HUES64 (cell line): ENCODE measurements around the gene MTA3.
"Not testable (repeated sequence)": the region's sequence is repeated elsewhere in the genome, so short reads cannot be mapped to it uniquely, and the experiment has no call there.

Experiments
- H3K27ac ChIP-seq: 2 replicates; pipeline ENCODE4 v1.7.0; 2013; ENCODE audit warnings: low read depth, low read length, inconsistent platforms
- H3K27me3 ChIP-seq: 2 replicates; pipeline ENCODE4 v1.6.1; 2013; ENCODE audit warnings: mild to moderate bottlenecking, low read length; ENCODE audit not compliant: insufficient read depth
- H3K36me3 ChIP-seq: 2 replicates; pipeline ENCODE4 v1.6.1; 2013; ENCODE audit warnings: mild to moderate bottlenecking, low read length; ENCODE audit not compliant: insufficient read depth
- H3K4me1 ChIP-seq: 2 replicates; pipeline ENCODE4 v1.6.1; 2013; ENCODE audit warnings: mild to moderate bottlenecking, low read length, moderate library complexity; ENCODE audit not compliant: insufficient read depth
- H3K4me3 ChIP-seq: 2 replicates; pipeline ENCODE4 v1.5.1; 2013; ENCODE audit warnings: mild to moderate bottlenecking, low read length, moderate library complexity
- H3K9ac ChIP-seq: 2 replicates; pipeline ENCODE4 v1.6.1; 2013; ENCODE audit warnings: mild to moderate bottlenecking, low read depth, low read length
- H3K9me3 ChIP-seq: 2 replicates; pipeline ENCODE4 v1.6.1; 2013; ENCODE audit warnings: low read depth, low read length; ENCODE audit not compliant: insufficient read depth
- WGBS: fragments of 150-250, 120-280 bp; methylation state at CpG from one replicate; pipeline ENCODE4 v1.1.7; 2013; ENCODE audit warnings: missing lambda C conversion rate; 5-methylcytosine and 5-hydroxymethylcytosine counted together

Gene MTA3

DNA sequence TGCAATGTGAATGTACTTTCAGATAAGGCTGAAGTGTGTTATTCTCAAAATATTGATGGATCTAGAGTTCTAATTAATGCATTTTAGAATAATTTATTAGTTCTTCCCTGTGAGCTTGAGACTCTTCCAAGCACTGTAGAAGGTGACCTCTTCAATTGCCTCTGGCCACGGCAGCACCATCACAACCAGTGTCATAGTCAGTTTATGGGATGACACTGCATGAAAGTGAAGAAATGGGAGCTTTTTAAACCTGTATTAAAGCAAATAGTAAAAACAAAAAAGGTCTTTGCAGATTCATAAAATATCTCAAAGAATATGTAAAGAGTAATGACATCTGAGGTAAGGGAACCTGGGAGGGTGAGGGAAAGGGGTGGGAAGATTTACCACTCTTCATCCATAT, 143.5 kb downstream of the MTA3 start:
- no peaks in the 10 kb centered on the region for H3K27me3 ChIP-seq
- WGBS = 94% methylated on average over 1 of the region's 1 CpG
- H3K9ac ChIP-seq = no peak overlapping the region
- no peak overlapping the region for H3K27ac ChIP-seq
- H3K9me3 ChIP-seq = no peaks in the 10 kb centered on the region
- peaks cover 32% of the 10 kb centered on the region for H3K36me3 ChIP-seq
- no peak overlapping the region for H3K4me3 ChIP-seq
- H3K4me1 ChIP-seq = peaks cover 8% of the 10 kb centered on the region; the same call in 1 of the 2 replicates

DNA sequence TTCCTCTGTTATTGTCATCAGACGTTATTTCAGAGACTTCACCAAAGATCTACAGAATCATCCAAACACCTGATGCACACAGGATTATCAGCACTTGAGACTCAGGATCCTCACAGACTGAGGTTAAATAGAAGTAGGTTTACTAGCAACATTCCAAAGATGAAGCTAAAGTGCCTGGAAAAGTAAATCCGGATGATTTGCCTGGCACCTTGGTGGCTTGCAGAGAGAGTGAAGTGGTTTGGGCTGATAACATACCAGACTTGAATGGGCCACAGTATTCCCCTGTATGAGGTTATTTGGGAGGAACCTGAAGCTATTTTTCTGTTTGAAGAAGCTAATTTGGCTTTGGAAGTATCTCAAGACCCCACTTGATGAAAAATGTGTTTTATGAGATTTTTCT, 144.5 kb downstream of the MTA3 start:
- H3K9ac ChIP-seq = no peak overlapping the region
- H3K4me1 ChIP-seq = no peaks in the 10 kb centered on the region
- WGBS = 85% methylated on average over 1 of the region's 2 CpGs
- H3K27me3 ChIP-seq = no peaks in the 10 kb centered on the region
- H3K4me3 ChIP-seq = no peak overlapping the region
- no peaks in the 10 kb centered on the region for H3K9me3 ChIP-seq
- peaks cover 22% of the 10 kb centered on the region for H3K36me3 ChIP-seq
- H3K27ac ChIP-seq = no peak overlapping the region

DNA sequence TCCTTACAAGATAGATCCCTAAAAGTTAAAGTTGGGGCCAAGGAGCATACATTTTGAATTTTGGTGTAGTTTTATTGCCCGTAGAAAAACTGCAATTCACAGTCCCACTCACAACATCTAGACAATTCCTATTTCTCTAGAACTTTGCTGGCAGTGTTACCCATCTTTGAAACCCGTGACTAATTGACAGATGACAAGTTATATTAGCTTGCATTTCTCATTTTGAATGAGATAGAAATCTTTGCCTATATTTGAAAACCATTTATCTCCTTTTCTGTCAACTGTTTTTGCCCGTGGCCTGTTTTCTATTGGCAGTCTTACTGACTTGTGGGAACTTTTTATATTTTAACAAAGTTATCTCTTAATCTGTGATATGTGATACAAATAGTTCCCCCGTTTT, 145.5 kb downstream of the MTA3 start:
- Histone ChIP-seq H3K27ac (no peak overlapping the region), H3K4me3 (no peak overlapping the region)
- 86% methylated on average over 2 of the region's 4 CpGs for WGBS

DNA sequence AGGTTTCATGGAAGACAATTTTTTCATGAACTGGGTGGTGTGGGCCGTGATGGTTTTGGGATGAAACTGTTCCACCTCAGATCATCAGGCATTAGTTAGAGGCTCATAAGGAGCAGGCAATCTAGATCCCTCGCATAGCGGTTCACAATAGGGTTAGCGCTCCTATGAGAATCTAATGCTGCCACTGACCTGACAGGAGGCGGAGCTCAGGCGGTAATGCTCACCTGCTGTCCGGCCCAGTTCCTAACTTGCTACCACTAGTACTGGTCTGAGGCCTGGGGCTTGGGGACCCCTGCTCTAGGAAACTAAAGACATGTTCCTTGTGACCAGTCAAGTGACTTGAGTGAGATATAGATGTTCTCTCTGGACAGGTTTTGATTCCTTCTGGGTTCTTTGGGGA, 146.3 kb downstream of the MTA3 start:
- Histone ChIP-seq H3K4me3 (no peak overlapping the region), H3K27me3 (no peaks in the 10 kb centered on the region), H3K9ac (no peak overlapping the region), H3K27ac (no peak overlapping the region), H3K4me1 (no peaks in the 10 kb centered on the region), H3K36me3 (peaks cover 4% of the 10 kb centered on the region), H3K9me3 (no peaks in the 10 kb centered on the region)
- 88% methylated on average over 7 of the region's 7 CpGs for WGBS

More for the DNA sequence above, 145.5 kb downstream of the MTA3 start:
- Histone ChIP-seq H3K9me3 (no peaks in the 10 kb centered on the region), H3K36me3 (peaks cover 12% of the 10 kb centered on the region), H3K9ac (no peak overlapping the region), H3K4me1 (no peaks in the 10 kb centered on the region), H3K27me3 (no peaks in the 10 kb centered on the region)

DNA sequence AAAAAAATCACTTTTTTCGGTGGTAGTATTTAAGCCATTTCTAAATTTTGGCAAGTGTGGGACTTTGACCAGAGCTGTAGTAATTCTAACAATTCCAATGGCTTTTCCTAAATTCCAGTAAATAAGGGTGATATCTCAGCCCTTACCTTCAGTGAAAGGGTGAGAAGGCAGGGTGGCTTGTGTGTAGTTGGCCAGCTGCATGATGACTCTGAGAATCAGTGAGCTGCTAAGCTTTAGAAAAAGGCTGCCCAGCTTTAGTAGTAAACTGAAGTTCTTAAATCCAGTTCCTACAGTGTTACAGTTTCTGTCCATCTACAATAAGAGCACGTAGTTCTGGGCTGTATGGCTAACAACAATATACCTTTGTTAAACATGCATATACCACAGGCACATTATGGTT, 153.5 kb downstream of the MTA3 start:
- Histone ChIP-seq H3K4me1 (peaks cover 15% of the 10 kb centered on the region), H3K27me3 (no peaks in the 10 kb centered on the region), H3K27ac (0 out of 2 replicates have a peak overlapping the region, but pooled peaks have one; percentile 5), H3K36me3 (no peaks in the 10 kb centered on the region; the same call in 1 of the 2 replicates), H3K4me3 (no peak overlapping the region), H3K9me3 (no peaks in the 10 kb centered on the region), H3K9ac (no peak overlapping the region)
- 83% methylated on average over 2 of the region's 2 CpGs for WGBS

DNA sequence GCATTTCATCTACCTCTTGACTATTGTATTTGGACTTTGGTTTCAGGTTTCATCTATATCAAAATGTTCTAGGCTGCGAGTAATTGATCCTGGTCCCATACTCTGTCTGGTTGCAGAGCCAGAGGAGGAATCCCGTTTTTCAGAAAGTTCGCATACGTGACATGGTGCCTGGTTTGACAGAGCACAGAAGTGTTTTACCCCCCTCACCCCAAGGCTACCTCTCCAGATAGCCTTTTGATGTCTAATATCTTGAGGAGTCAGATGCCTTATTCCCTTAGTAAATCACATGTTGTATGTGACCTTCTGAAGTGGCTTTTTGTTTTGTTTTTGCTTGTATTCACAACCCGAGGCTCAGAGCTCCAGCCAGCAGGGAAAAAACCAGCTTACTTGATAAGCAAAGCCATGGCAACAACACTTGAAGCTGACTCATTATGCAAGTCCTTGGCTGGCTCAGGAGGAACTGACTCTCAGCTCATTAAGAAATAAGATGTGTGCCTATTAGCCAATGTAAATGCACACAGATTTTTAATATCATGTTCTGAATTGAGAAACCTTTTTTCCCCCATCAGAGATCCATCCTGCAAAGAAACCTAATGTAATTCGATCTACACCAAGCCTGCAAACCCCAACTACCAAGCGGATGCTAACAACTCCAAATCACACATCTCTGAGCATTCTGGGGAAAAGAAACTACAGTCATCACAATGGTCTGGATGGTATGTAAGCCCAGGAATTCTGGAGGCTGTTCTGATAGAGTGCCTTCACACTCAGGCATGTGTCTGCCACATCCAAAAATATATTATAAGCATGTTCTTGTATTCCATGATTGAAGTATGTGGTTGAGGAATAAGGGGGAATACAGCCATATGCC, 154.1 kb downstream of the MTA3 start:
- Histone ChIP-seq H3K4me1 (peaks cover 15% of the 10 kb centered on the region), H3K4me3 (no peak overlapping the region), H3K9me3 (no peaks in the 10 kb centered on the region), H3K9ac (no peak overlapping the region), H3K36me3 (no peaks in the 10 kb centered on the region; the same call in 1 of the 2 replicates), H3K27me3 (no peaks in the 10 kb centered on the region), H3K27ac (peak overlapping the region; percentile 5; the same call in 1 of the 2 replicates)
- 66% methylated on average over 6 of the region's 7 CpGs for WGBS

DNA sequence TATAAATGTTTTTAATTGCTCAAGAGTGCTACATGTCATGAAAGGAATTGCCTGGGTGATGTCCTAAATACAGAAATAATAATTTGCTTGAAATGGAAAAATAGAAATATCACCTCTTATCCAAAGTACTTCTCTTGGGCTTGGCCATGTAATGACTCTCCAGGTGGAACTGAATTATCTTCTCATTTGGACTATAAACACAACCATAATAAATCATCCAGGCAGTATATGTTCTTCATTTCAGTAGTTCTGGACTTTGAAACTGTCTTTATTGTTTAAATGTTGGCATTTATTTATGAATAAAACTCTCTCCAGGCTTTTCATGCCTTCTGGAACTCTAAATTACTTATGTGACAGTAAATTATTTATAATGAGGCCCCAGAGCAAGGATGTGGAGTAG, 155.0 kb downstream of the MTA3 start:
- H3K9ac ChIP-seq = no peak overlapping the region
- peaks cover 15% of the 10 kb centered on the region for H3K4me1 ChIP-seq
- H3K9me3 ChIP-seq = no peaks in the 10 kb centered on the region
- H3K27me3 ChIP-seq = no peaks in the 10 kb centered on the region
- H3K27ac ChIP-seq = no peak overlapping the region
- no peaks in the 10 kb centered on the region; the same call in 1 of the 2 replicates for H3K36me3 ChIP-seq
- H3K4me3 ChIP-seq = no peak overlapping the region

DNA sequence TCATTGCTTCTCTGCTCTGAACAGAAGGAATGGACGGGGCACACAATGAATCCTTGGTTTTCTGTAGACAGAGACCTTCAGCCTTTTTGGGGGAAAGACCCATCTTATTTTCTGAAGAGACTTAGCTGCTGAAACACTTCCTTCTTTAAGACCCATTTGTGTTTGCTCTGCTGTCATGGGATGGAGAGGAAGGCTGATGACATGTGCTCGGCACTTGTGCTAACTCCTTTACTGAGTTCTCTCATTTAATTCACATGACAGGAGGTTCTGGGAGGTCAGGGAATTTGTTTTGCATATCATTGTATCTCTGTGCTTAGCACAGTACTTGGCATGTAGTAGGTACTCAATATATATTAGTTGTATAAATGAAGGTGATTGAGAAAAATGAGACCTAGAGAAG, 156.5 kb downstream of the MTA3 start:
- Histone ChIP-seq H3K9me3 (peaks cover 3% of the 10 kb centered on the region; the same call in 1 of the 2 replicates), H3K9ac (no peak overlapping the region), H3K4me3 (no peak overlapping the region), H3K27ac (no peak overlapping the region), H3K36me3 (no peaks in the 10 kb centered on the region; the same call in 1 of the 2 replicates), H3K4me1 (peaks cover 15% of the 10 kb centered on the region), H3K27me3 (no peaks in the 10 kb centered on the region)
- WGBS = 98% methylated on average over 2 of the region's 2 CpGs

DNA sequence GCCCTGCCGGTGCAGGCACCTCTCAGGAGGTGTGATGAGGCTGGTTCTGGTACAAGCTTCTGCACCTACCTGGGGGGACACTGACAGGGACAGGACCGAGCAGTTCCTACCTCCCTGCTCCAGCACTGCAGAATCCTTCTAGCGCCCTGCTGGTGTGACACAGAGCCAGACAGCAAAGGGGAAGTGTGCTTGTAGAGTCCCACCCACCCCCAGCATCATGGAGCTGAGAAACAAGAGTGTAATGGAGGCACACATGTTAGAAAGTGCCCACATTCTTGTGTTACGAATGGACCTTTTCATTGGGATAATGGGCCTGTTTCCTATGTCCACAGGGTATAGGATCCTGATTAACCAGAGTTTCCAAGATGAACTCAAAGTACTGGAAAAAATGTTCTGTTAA, 157.2 kb downstream of the MTA3 start:
- WGBS = 70% methylated on average over 4 of the region's 4 CpGs
- Histone ChIP-seq H3K27ac (no peak overlapping the region), H3K36me3 (no peaks in the 10 kb centered on the region; the same call in 1 of the 2 replicates)

DNA sequence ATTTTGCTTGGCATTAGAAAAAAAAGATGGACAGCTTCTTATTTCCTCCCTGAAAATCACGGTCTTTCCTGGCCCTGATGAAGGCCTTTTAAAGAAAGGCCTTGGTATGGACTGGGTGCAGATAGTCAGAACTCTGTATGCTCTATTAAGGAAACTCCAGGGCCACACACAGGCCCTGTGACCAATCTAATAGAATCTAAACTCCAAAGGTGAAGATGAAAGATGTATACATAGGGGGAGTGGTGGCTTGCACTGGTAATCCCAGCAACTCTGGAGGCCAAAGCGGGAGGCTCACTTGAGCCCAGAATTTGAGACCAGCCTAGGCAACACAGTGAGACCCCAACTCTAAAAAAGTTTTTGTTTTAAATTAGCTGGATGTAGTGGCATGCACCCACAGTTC, 158.2 kb downstream of the MTA3 start:
- peaks cover 13% of the 10 kb centered on the region for H3K4me1 ChIP-seq
- H3K36me3 ChIP-seq = no peaks in the 10 kb centered on the region; the same call in 1 of the 2 replicates
- 91% methylated on average over 2 of the region's 2 CpGs for WGBS
- H3K9me3 ChIP-seq = peaks cover 5% of the 10 kb centered on the region; the same call in 1 of the 2 replicates
- no peak overlapping the region for H3K4me3 ChIP-seq
- H3K27me3 ChIP-seq = no peaks in the 10 kb centered on the region
- H3K9ac ChIP-seq = no peak overlapping the region
- no peak overlapping the region for H3K27ac ChIP-seq

More for the DNA sequence above, 157.2 kb downstream of the MTA3 start:
- Histone ChIP-seq H3K4me1 (peaks cover 15% of the 10 kb centered on the region), H3K9me3 (peaks cover 5% of the 10 kb centered on the region; the same call in 1 of the 2 replicates), H3K4me3 (no peak overlapping the region), H3K27me3 (no peaks in the 10 kb centered on the region), H3K9ac (no peak overlapping the region)

DNA sequence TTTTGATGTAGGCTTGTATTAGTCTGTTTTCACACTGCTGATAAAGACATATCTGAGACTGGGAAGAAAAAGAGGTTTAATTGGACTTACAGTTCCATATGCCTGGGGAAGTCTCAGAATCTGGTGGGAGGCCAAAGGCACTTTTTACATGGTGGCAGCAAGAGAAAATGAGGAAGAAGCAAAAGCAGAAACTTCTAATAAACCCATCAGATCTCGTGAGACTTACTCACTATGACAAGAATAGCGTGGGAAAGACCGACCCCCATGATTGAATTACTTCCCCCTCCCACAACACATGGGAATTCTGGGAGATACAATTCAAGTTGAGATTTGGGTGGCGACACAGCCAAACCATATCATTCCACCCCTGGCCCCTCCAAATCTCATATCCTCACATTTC, 162.9 kb downstream of the MTA3 start:
- not testable (repeated sequence) for H3K4me1 ChIP-seq, H3K27ac ChIP-seq, H3K27me3 ChIP-seq, H3K4me3 ChIP-seq, H3K36me3 ChIP-seq, H3K9me3 ChIP-seq, H3K9ac ChIP-seq
- 92% methylated on average over 4 of the region's 4 CpGs for WGBS
